SU-DHL-6 (cell line): ENCODE measurements around the gene SDC4.

Experiments used
- H2AFZ ChIP-seq: fragments of 200-600 bp; sonication (generic); 2 replicates; pipeline ENCODE4 v1.6.1; 2014; ENCODE audit warnings: low read depth, mild to moderate bottlenecking, moderate library complexity, mixed read lengths, antibody characterized with exemption, low read length; ENCODE audit not compliant: severe bottlenecking
- H3F3A ChIP-seq: fragments of 200-600 bp; shearing (Covaris generic); 2 replicates; pipeline ENCODE4 v1.6.0; 2016; ENCODE audit warnings: antibody characterized with exemption, mild to moderate bottlenecking; ENCODE audit not compliant: insufficient read depth
- H3K27ac ChIP-seq: fragments of 200-600 bp; sonication (generic); 2 replicates; pipeline ENCODE4 v1.5.1; 2016; ENCODE audit warnings: low read depth, mild to moderate bottlenecking, low read length, moderate library complexity, mixed read lengths
- H3K27me3 ChIP-seq: fragments of 200-600 bp; sonication (generic), shearing (Covaris generic); 2 replicates; pipeline ENCODE4 v1.6.0; 2014; ENCODE audit warnings: mild to moderate bottlenecking, low read length
- H3K36me3 ChIP-seq: fragments of 200-600 bp; sonication (generic); 2 replicates; pipeline ENCODE4 v1.6.1; 2014; ENCODE audit warnings: mild to moderate bottlenecking, low read length, mixed read lengths
- H3K4me2 ChIP-seq: fragments of 300-600, 200-600 bp; shearing (Covaris generic), sonication (generic); 2 replicates; pipeline ENCODE4 v1.6.0; 2014; ENCODE audit warnings: low read length, low read depth, mild to moderate bottlenecking; ENCODE audit not compliant: poor library complexity, severe bottlenecking
- H3K4me3 ChIP-seq: fragments of 200-600 bp; sonication (generic); 2 replicates; pipeline ENCODE4 v1.5.1; 2014; ENCODE audit warnings: antibody characterized with exemption, low read length, mild to moderate bottlenecking, mixed read lengths; ENCODE audit not compliant: insufficient read depth, poor library complexity, severe bottlenecking
- H3K79me2 ChIP-seq: fragments of 200-600 bp; sonication (generic); 2 replicates; pipeline ENCODE4 v1.6.1; 2014; ENCODE audit warnings: mild to moderate bottlenecking, low read length, moderate library complexity; ENCODE audit not compliant: insufficient read depth
- H3K9ac ChIP-seq: fragments of 200-600 bp; sonication (generic); 2 replicates; pipeline ENCODE4 v1.7.0; 2014; ENCODE audit warnings: mild to moderate bottlenecking, low read length
- H3K9me2 ChIP-seq: fragments of 200-600 bp; sonication (generic); replicated peaks from 2 replicates; pipeline ENCODE4 v1.6.1; 2014; ENCODE audit warnings: low read length; ENCODE audit not compliant: insufficient read depth
- H3K9me3 ChIP-seq: fragments of 200-600 bp; sonication (generic); 2 replicates; pipeline ENCODE4 v1.6.1; 2014; ENCODE audit warnings: low read length, mixed read lengths; ENCODE audit not compliant: insufficient read depth
- H4K20me1 ChIP-seq: fragments of 200-600 bp; sonication (generic); 2 replicates; pipeline ENCODE4 v1.6.1; 2014; ENCODE audit warnings: low read depth, mild to moderate bottlenecking, antibody characterized with exemption, low read length, moderate library complexity, mixed read lengths
- EZH2phosphoT487 ChIP-seq: fragments of 200-600 bp; sonication (generic), shearing (Covaris generic); conservative IDR thresholded peaks from 2 replicates; pipeline ENCODE4 v1.6.1; 2018; ENCODE audit warnings: mild to moderate bottlenecking, antibody characterized with exemption, low read length, moderate library complexity, mixed read lengths
- TF ChIP-seq, protein P1 (sequence below): fragments of 200-600 bp; sonication (generic); IDR thresholded peaks from one replicate; pipeline ENCODE4 v1.5.1; 2017; ENCODE audit warnings: antibody characterized with exemption, mild to moderate bottlenecking, low read length, moderate library complexity; ENCODE audit not compliant: insufficient read depth, poor library complexity, severe bottlenecking

Gene SDC4

DNA sequence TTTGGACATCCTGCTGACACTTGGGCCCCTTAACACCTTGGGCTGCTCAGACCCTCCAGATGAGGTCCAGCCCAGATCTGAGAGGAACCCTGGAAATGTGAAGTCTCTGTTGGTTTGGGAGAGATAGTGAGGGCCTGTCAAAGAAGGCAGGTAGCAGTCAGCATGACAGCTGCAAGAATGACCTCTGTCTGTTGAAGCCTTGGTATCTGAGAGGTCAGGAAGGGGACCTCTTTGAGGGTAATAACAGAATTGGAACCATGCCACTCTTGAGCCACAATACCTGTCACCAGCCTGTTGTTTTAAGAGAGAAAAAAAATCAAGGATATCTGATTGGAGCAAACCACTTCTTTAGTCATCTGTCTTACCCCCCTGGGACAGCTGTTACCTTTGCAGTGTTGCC lies 18.9 kb upstream of the SDC4 start:
- H3K36me3 ChIP-seq, result peaks cover 15% of the 10 kb centered on the region; the same call in 1 of the 2 replicates
- H4K20me1 ChIP-seq, result no peaks in the 10 kb centered on the region
- H2AFZ ChIP-seq, result no peak overlapping the region
- peak overlapping the region; percentile 84 for H3K27ac ChIP-seq
- no peaks in the 10 kb centered on the region; the same call in 1 of the 2 replicates for H3K79me2 ChIP-seq
- no peaks in the 10 kb centered on the region for H3K9me3 ChIP-seq
- H3F3A ChIP-seq, result peaks cover 11% of the 10 kb centered on the region
- H3K4me3 ChIP-seq, result no peak overlapping the region
- peak overlapping the region; percentile 47 for H3K4me2 ChIP-seq
- H3K9ac ChIP-seq, result no peak overlapping the region
- no peaks in the 10 kb centered on the region for H3K9me2 ChIP-seq
- no peaks in the 10 kb centered on the region for H3K27me3 ChIP-seq
- TF ChIP-seq, protein P1, sequence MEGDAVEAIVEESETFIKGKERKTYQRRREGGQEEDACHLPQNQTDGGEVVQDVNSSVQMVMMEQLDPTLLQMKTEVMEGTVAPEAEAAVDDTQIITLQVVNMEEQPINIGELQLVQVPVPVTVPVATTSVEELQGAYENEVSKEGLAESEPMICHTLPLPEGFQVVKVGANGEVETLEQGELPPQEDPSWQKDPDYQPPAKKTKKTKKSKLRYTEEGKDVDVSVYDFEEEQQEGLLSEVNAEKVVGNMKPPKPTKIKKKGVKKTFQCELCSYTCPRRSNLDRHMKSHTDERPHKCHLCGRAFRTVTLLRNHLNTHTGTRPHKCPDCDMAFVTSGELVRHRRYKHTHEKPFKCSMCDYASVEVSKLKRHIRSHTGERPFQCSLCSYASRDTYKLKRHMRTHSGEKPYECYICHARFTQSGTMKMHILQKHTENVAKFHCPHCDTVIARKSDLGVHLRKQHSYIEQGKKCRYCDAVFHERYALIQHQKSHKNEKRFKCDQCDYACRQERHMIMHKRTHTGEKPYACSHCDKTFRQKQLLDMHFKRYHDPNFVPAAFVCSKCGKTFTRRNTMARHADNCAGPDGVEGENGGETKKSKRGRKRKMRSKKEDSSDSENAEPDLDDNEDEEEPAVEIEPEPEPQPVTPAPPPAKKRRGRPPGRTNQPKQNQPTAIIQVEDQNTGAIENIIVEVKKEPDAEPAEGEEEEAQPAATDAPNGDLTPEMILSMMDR, result no peak

GRCh38 chr20:45366631-45367030 lies 18.4 kb upstream of the SDC4 start:
- TF ChIP-seq, protein P1, result no peak
- TF ChIP-seq EZH2phosphoT487, result no peak
- no peak overlapping the region for H2AFZ ChIP-seq
- no peaks in the 10 kb centered on the region; the same call in 1 of the 2 replicates for H3K79me2 ChIP-seq
- no peak overlapping the region for H3K27ac ChIP-seq
- H3K36me3 ChIP-seq, result peaks cover 15% of the 10 kb centered on the region; the same call in 1 of the 2 replicates
- H3K27me3 ChIP-seq, result no peaks in the 10 kb centered on the region
- no peaks in the 10 kb centered on the region for H3K9me2 ChIP-seq
- no peak overlapping the region for H3K4me3 ChIP-seq
- no peak overlapping the region for H3K4me2 ChIP-seq
- H4K20me1 ChIP-seq, result no peaks in the 10 kb centered on the region
- H3K9me3 ChIP-seq, result no peaks in the 10 kb centered on the region
- H3K9ac ChIP-seq, result no peak overlapping the region
- peaks cover 11% of the 10 kb centered on the region for H3F3A ChIP-seq

DNA sequence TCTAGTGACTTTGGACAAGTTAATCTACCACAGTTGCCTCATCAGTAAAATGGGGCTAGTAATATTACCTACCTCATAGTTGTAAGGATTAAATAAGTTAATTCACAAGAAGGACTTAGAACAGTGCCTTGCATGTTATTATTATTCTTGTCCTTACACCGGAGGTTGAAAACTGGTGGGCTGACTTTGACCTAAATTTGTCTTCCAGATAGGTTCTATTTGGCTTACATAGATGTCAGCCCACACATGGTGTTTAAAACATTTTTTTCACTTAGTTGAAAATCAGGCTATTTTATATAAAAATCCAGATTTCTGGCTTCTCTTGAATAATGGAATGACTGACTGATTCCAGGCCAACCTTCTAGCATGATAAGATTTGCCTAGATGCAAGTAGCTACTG lies 18.0 kb upstream of the SDC4 start:
- Histone ChIP-seq H3K36me3 (peaks cover 15% of the 10 kb centered on the region; the same call in 1 of the 2 replicates), H4K20me1 (no peaks in the 10 kb centered on the region), H3K27me3 (no peaks in the 10 kb centered on the region), H3K9me3 (no peaks in the 10 kb centered on the region), H3K79me2 (no peaks in the 10 kb centered on the region; the same call in 1 of the 2 replicates), H3K4me3 (no peak overlapping the region), H3K4me2 (no peak overlapping the region), H3K9me2 (no peaks in the 10 kb centered on the region), H3K9ac (no peak overlapping the region), H3F3A (peaks cover 11% of the 10 kb centered on the region), H2AFZ (no peak overlapping the region), H3K27ac (no peak overlapping the region)
- TF ChIP-seq EZH2phosphoT487, result no peak
- TF ChIP-seq, protein P1, result no peak
